GM18507 (cell line): Measurements from ENCODE around the gene DISC1.
"Not testable (repeated sequence)": the region's sequence is repeated elsewhere in the genome, so short reads cannot be mapped to it uniquely, and the experiment has no call there.

Source experiments
- DNase-seq: peaks from one replicate; pipeline ENCODE4 v3.0.0; 2011; ENCODE audit warnings: low read depth; ENCODE audit not compliant: insufficient read length; ENCODE audit errors: extremely low spot score
- FAIRE-seq: peaks from 2 replicates; lab custom pipeline; 2011; peaks lifted over from hg19 to GRCh38; lab: Jason Lieb, UNC

Gene DISC1

GRCh38 chr1:231750818-231751362 lies 124.3 kb downstream of the DISC1 start:
- DNase-seq = no peak
- FAIRE-seq = no peak

- FAIRE-seq (no peak), DNase-seq (no peak)
Measured at GRCh38 chr1:231751415-231751814, 124.8 kb downstream of the DISC1 start.

- FAIRE-seq = no peak
Measured at GRCh38 chr1:231753313-231753712, 126.7 kb downstream of the DISC1 start.

GRCh38 chr1:231757101-231757404 lies 130.5 kb downstream of the DISC1 start:
- no peak for FAIRE-seq

More at GRCh38 chr1:231753313-231753712, 126.7 kb downstream of the DISC1 start:
- DNase-seq = no peak

GRCh38 chr1:231757759-231758158 lies 131.2 kb downstream of the DISC1 start:
- DNase-seq (no peak), FAIRE-seq (no peak)

More at GRCh38 chr1:231757101-231757404, 130.5 kb downstream of the DISC1 start:
- DNase-seq = no peak

- DNase-seq (no peak), FAIRE-seq (no peak)
Measured at GRCh38 chr1:231761252-231761651, 134.7 kb downstream of the DISC1 start.

GRCh38 chr1:231761747-231762541 lies 135.4 kb downstream of the DISC1 start:
- DNase-seq = no peak
- FAIRE-seq = no peak

GRCh38 chr1:231763456-231763855 lies 136.9 kb downstream of the DISC1 start:
- no peak for DNase-seq
- FAIRE-seq = no peak

- not testable (repeated sequence) for DNase-seq, FAIRE-seq
Measured at GRCh38 chr1:231765825-231766224, 139.2 kb downstream of the DISC1 start.

- no peak for FAIRE-seq
- DNase-seq = no peak
Measured at GRCh38 chr1:231767471-231767870, 140.9 kb downstream of the DISC1 start.

- no peak for FAIRE-seq
- no peak for DNase-seq
Measured at GRCh38 chr1:231768416-231768815, 141.8 kb downstream of the DISC1 start.

- FAIRE-seq = no peak
- DNase-seq = no peak
Measured at GRCh38 chr1:231770506-231771175, 144.1 kb downstream of the DISC1 start.

GRCh38 chr1:231774719-231775335 lies 148.2 kb downstream of the DISC1 start:
- DNase-seq (no peak), FAIRE-seq (no peak)

GRCh38 chr1:231776010-231776756 lies 149.6 kb downstream of the DISC1 start:
- FAIRE-seq = no peak
- DNase-seq = no peak

GRCh38 chr1:231776757-231777062 lies 150.1 kb downstream of the DISC1 start:
- no peak for FAIRE-seq
- no peak for DNase-seq

- DNase-seq (no peak), FAIRE-seq (no peak)
Measured at GRCh38 chr1:231778009-231778719, 151.6 kb downstream of the DISC1 start.

GRCh38 chr1:231779081-231779480 lies 152.5 kb downstream of the DISC1 start:
- no peak for DNase-seq
- FAIRE-seq = no peak

- DNase-seq (no peak), FAIRE-seq (no peak)
Measured at GRCh38 chr1:231781892-231782291, 155.3 kb downstream of the DISC1 start.

- not testable (repeated sequence) for DNase-seq, FAIRE-seq
Measured at GRCh38 chr1:231785073-231785472, 158.5 kb downstream of the DISC1 start.
